ENCODE results near the gene RRBP1. TPM values are rescaled to one million over a fixed set of nuclear protein-coding genes. Genes with fewer than 3 reads are reported as not detected.

Gene RRBP1
- total and polyA plus RNA-seq, 9 donors = 29.2 to 159 (median 83.8) TPM

DNA sequence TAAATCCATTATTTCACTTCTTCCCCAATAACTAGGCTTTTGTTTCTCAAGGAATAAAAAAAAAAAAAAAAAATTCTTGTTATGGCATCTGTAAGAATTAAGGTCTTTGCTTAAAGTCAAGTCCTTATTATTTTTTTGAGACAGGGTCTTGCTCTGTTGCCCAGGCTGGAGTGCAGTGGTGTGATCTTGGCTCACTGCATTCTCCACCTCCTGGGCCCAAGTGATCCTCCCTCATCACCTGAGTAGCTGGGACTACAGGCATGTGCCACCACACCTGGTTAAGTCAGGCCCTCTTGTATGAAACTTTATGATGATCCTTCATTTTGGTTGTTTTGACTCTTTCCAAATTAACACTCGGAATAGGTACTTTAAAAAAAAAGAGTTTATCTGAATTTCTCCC, 94.9 kb downstream of the RRBP1 start:
- no peaks in the 10 kb centered on the region for H3K36me3 ChIP-seq
- intact Hi-C loops (cut with DNase I) = no loop called here
- no peak overlapping the region for H3K27ac ChIP-seq
- peaks cover 8% of the 10 kb centered on the region for H3K4me1 ChIP-seq (ENCODE audit: insufficient read depth)
- H3K27me3 ChIP-seq = no peaks in the 10 kb centered on the region
- no peak for DNase-seq
- no peaks in the 10 kb centered on the region for H3K9me3 ChIP-seq
- no peak overlapping the region for H3K4me3 ChIP-seq
- TF ChIP-seq POLR2A (IDR thresholded peaks at IDR 0.05) = no peak
- TF ChIP-seq EP300 (IDR thresholded peaks at IDR 0.05) = no peak
- TF ChIP-seq CTCF (IDR thresholded peaks at IDR 0.05) = no peak
- 71 to 86% (median 83%) methylated on average over 1 of the region's 1 CpG for WGBS, 3 donors

- Histone ChIP-seq H3K4me1 (ENCODE audit: insufficient read depth) (peaks cover 8% of the 10 kb centered on the region), H3K27me3 (no peaks in the 10 kb centered on the region), H3K9me3 (no peaks in the 10 kb centered on the region), H3K36me3 (no peaks in the 10 kb centered on the region), H3K27ac (no peak overlapping the region), H3K4me3 (no peak overlapping the region)
- WGBS, 3 donors = 52 to 58% (median 54%) methylated on average over 2 of the region's 2 CpGs
- TF ChIP-seq CTCF (IDR thresholded peaks at IDR 0.05) = no peak
- no peak for DNase-seq
- intact Hi-C loops (cut with DNase I) = no loop called here
Measured at GRCh38 chr20:17586250-17586649, 95.8 kb downstream of the RRBP1 start.

DNA sequence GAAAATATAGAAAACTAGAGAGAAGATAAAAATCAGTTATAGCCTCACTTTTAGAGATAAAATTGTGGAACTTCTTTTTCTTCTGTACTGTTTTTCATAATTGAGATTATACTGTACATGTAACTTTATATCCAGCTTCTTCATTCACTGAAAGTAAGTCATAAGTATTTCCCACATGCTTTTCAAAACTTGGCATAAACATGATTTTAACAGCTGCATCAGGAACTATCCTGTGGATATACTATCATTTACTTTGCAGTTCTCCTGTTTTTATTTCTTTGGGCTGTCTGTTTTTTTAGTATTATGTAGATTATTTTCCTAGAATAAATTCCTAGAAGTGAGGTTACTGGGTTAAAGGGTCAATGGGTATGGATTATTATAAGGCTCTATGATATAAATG, 97.4 kb downstream of the RRBP1 start:
- Histone ChIP-seq H3K36me3 (no peaks in the 10 kb centered on the region), H3K4me1 (ENCODE audit: insufficient read depth) (peaks cover 5% of the 10 kb centered on the region), H3K9me3 (no peaks in the 10 kb centered on the region), H3K27ac (no peak overlapping the region), H3K4me3 (no peak overlapping the region), H3K27me3 (no peaks in the 10 kb centered on the region)
- no peak for TF ChIP-seq POLR2A (IDR thresholded peaks at IDR 0.05)
- no peak for TF ChIP-seq CTCF (IDR thresholded peaks at IDR 0.05)
- TF ChIP-seq EP300 (IDR thresholded peaks at IDR 0.05) = no peak
- DNase-seq = no peak
- intact Hi-C loops (cut with DNase I) = no loop called here

DNA sequence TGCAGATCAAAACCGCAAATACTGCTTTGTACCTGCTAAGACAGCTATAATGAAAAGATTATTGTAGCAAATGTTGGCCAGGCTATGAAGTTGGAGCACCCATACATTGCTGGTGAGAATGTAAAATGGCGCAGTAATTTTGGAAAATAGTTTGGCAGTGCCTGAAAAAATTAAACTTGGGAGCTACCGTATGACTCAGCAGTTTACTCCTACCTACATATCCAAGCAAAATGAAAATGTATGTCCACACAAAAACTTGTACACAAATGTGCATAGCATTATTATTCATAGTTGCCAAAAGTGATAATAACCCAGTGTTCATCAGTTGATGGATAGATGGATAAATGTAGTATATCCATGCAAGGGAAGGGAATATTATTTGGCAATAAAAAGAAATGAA, 98.9 kb downstream of the RRBP1 start:
- Histone ChIP-seq H3K27ac (no peak overlapping the region), H3K27me3 (no peaks in the 10 kb centered on the region), H3K4me3 (no peak overlapping the region), H3K36me3 (no peaks in the 10 kb centered on the region), H3K4me1 (ENCODE audit: insufficient read depth) (peaks cover 4% of the 10 kb centered on the region), H3K9me3 (no peaks in the 10 kb centered on the region)
- no peak for DNase-seq
- WGBS, 3 donors = 91 to 95% (median 95%) methylated on average over 3 of the region's 3 CpGs
- no peak for TF ChIP-seq EP300 (IDR thresholded peaks at IDR 0.05)
- no peak for TF ChIP-seq CTCF (IDR thresholded peaks at IDR 0.05)
- TF ChIP-seq POLR2A (IDR thresholded peaks at IDR 0.05) = no peak
- intact Hi-C loops (cut with DNase I) = no loop called here

DNA sequence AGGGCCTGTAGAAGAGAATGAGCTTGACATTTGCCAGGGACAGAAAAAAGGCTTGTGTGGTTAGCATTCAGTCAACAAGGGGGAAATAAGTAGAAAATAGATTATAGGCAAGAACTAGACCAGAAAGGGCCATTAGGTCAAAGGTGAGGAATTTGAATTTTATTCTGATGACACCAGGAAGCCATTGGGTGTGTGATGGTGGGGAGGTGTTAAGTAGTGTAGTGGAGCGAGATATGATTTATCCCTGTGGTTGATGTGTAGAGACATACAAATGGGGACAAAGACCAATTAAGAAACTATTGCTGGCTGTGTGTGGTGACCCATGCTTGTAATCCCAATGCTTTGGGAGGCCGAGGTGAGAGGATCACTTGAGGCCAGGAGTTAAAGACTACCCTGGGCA, 101.1 kb downstream of the RRBP1 start:
- no peaks in the 10 kb centered on the region for H3K27me3 ChIP-seq
- 92 to 97% (median 96%) methylated on average over 2 of the region's 2 CpGs for WGBS, 3 donors
- intact Hi-C loops (cut with DNase I) = no loop called here
- H3K27ac ChIP-seq = no peak overlapping the region
- H3K9me3 ChIP-seq = no peaks in the 10 kb centered on the region
- no peaks in the 10 kb centered on the region for H3K36me3 ChIP-seq
- no peak overlapping the region for H3K4me3 ChIP-seq
- no peak for TF ChIP-seq EP300 (IDR thresholded peaks at IDR 0.05)
- TF ChIP-seq CTCF (IDR thresholded peaks at IDR 0.05) = no peak
- TF ChIP-seq POLR2A (IDR thresholded peaks at IDR 0.05) = no peak
- DNase-seq = no peak
- peaks cover 6% of the 10 kb centered on the region for H3K4me1 ChIP-seq (ENCODE audit: insufficient read depth)
